ENCODE results near the gene NEDD4L.

The NEDD4L gene

DNA sequence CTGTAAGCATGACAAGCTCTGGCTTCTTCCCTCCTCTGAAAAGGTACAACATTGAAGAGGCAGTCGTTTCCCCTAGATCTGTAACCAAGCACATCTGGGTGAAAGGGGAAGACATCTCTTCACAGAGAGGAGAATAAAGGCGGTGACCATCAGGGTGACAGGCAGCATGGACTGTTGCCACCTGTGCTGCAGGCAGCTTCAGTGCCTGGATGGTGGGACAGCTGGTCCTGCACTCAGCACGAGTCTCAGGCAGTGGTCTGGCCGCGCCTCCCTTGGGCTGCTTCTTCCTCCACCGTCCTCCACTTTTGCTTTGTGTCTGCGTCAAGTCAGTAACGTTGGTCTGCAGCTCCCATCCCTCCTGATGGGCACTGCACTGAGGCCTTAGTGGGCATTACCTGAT, 264.4 kb downstream of the NEDD4L start (continued):
- TF ChIP-seq, protein P1, sequence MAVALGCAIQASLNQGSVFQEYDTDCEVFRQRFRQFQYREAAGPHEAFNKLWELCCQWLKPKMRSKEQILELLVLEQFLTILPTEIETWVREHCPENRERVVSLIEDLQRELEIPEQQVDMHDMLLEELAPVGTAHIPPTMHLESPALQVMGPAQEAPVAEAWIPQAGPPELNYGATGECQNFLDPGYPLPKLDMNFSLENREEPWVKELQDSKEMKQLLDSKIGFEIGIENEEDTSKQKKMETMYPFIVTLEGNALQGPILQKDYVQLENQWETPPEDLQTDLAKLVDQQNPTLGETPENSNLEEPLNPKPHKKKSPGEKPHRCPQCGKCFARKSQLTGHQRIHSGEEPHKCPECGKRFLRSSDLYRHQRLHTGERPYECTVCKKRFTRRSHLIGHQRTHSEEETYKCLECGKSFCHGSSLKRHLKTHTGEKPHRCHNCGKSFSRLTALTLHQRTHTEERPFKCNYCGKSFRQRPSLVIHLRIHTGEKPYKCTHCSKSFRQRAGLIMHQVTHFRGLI (tag by site-specific recombination; IDR thresholded peaks at IDR 0.05), result no peak
- TF ChIP-seq ZNF830 (tag by site-specific recombination; IDR thresholded peaks at IDR 0.05; ENCODE audit: low read depth), result no peak
- TF ChIP-seq ZNF76 (tag by site-specific recombination; IDR thresholded peaks at IDR 0.05; ENCODE audit: borderline replicate concordance, low read depth), result no peak

DNA sequence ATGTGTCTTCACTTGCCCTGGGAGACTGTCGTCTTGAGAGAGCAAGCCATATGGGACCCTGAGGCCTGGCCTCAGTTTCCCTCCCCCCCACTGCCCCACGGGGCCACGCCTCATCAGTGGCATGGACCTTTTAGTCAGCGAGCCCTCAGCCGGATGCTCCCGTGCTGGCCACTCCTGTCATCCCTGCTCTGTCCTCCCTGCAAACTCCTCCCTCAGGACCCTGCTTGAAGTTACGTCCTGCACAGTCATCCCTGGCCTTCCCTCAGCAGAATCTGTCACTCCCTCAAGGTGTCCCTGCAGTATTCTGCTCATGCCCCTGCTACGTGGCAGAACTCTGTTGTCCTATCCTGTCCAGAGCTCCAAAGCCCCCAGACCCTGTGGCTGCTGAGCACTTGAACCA, 265.1 kb downstream of the NEDD4L start:
- Histone ChIP-seq H3K4me1 (ENCODE audit: control insufficient read depth, insufficient read depth, low read length) (no peaks in the 10 kb centered on the region), H3K36me3 (ENCODE audit: control insufficient read depth in 2 of 2, insufficient read depth in 1 of 2, low read length in 2 of 2) (no peaks in the 10 kb centered on the region), H3K9me3 (ENCODE audit: control insufficient read depth, insufficient read depth, low read depth, low read length) (no peaks in the 10 kb centered on the region), H3K4me3 (ENCODE audit: low read depth, low read length) (no peak overlapping the region), H3K27ac (ENCODE audit: extremely low read depth, low read depth, low read length) (no peak overlapping the region)
- no peak for TF ChIP-seq ZBTB21 (tag by site-specific recombination; IDR thresholded peaks at IDR 0.05)
- TF ChIP-seq ZNF274 (IDR thresholded peaks at IDR 0.05; ENCODE audit: low read length), result no peak
- TF ChIP-seq ZNF274 (tag by site-specific recombination; IDR thresholded peaks at IDR 0.05; ENCODE audit: borderline replicate concordance), result no peak
- TF ChIP-seq, protein P2, sequence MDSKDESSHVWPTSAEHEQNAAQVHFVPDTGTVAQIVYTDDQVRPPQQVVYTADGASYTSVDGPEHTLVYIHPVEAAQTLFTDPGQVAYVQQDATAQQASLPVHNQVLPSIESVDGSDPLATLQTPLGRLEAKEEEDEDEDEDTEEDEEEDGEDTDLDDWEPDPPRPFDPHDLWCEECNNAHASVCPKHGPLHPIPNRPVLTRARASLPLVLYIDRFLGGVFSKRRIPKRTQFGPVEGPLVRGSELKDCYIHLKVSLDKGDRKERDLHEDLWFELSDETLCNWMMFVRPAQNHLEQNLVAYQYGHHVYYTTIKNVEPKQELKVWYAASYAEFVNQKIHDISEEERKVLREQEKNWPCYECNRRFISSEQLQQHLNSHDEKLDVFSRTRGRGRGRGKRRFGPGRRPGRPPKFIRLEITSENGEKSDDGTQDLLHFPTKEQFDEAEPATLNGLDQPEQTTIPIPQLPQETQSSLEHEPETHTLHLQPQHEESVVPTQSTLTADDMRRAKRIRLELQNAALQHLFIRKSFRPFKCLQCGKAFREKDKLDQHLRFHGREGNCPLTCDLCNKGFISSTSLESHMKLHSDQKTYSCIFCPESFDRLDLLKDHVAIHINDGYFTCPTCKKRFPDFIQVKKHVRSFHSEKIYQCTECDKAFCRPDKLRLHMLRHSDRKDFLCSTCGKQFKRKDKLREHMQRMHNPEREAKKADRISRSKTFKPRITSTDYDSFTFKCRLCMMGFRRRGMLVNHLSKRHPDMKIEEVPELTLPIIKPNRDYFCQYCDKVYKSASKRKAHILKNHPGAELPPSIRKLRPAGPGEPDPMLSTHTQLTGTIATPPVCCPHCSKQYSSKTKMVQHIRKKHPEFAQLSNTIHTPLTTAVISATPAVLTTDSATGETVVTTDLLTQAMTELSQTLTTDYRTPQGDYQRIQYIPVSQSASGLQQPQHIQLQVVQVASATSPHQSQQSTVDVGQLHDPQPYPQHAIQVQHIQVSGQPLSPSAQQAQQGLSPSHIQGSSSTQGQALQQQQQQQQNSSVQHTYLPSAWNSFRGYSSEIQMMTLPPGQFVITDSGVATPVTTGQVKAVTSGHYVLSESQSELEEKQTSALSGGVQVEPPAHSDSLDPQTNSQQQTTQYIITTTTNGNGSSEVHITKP (tag by site-specific recombination; IDR thresholded peaks at IDR 0.05), result no peak
- TF ChIP-seq, protein P3, sequence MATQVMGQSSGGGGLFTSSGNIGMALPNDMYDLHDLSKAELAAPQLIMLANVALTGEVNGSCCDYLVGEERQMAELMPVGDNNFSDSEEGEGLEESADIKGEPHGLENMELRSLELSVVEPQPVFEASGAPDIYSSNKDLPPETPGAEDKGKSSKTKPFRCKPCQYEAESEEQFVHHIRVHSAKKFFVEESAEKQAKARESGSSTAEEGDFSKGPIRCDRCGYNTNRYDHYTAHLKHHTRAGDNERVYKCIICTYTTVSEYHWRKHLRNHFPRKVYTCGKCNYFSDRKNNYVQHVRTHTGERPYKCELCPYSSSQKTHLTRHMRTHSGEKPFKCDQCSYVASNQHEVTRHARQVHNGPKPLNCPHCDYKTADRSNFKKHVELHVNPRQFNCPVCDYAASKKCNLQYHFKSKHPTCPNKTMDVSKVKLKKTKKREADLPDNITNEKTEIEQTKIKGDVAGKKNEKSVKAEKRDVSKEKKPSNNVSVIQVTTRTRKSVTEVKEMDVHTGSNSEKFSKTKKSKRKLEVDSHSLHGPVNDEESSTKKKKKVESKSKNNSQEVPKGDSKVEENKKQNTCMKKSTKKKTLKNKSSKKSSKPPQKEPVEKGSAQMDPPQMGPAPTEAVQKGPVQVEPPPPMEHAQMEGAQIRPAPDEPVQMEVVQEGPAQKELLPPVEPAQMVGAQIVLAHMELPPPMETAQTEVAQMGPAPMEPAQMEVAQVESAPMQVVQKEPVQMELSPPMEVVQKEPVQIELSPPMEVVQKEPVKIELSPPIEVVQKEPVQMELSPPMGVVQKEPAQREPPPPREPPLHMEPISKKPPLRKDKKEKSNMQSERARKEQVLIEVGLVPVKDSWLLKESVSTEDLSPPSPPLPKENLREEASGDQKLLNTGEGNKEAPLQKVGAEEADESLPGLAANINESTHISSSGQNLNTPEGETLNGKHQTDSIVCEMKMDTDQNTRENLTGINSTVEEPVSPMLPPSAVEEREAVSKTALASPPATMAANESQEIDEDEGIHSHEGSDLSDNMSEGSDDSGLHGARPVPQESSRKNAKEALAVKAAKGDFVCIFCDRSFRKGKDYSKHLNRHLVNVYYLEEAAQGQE (tag by site-specific recombination; IDR thresholded peaks at IDR 0.05), result no peak
- no peak for TF ChIP-seq MEIS1 (CRISPR knock-in tag; IDR thresholded peaks at IDR 0.05; ENCODE audit: borderline replicate concordance)
- no peak for TF ChIP-seq ZNF266 (tag by site-specific recombination; IDR thresholded peaks at IDR 0.05; ENCODE audit: low read depth)
- no peak for TF ChIP-seq ZNF623 (tag by site-specific recombination; IDR thresholded peaks at IDR 0.05)
- TF ChIP-seq ZNF658 (tag by site-specific recombination; IDR thresholded peaks at IDR 0.05), result no peak
- TF ChIP-seq, protein P4, sequence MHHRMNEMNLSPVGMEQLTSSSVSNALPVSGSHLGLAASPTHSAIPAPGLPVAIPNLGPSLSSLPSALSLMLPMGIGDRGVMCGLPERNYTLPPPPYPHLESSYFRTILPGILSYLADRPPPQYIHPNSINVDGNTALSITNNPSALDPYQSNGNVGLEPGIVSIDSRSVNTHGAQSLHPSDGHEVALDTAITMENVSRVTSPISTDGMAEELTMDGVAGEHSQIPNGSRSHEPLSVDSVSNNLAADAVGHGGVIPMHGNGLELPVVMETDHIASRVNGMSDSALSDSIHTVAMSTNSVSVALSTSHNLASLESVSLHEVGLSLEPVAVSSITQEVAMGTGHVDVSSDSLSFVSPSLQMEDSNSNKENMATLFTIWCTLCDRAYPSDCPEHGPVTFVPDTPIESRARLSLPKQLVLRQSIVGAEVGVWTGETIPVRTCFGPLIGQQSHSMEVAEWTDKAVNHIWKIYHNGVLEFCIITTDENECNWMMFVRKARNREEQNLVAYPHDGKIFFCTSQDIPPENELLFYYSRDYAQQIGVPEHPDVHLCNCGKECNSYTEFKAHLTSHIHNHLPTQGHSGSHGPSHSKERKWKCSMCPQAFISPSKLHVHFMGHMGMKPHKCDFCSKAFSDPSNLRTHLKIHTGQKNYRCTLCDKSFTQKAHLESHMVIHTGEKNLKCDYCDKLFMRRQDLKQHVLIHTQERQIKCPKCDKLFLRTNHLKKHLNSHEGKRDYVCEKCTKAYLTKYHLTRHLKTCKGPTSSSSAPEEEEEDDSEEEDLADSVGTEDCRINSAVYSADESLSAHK (tag by site-specific recombination; IDR thresholded peaks at IDR 0.05), result no peak
- POLR2A ChIA-PET, result no interaction called here
- CTCF ChIA-PET, result interaction anchor here (2.3 kb wide), 1 partner anchor 13 kb away, joined by 7 read pairs; no protein-coding TSS in a partner anchor
